Heart right ventricle (tissue), 16 donors: ENCODE measurements around the gene HYCC2. TPM values are rescaled to one million over a fixed set of nuclear protein-coding genes. Genes with fewer than 3 reads are reported as not detected.

Source experiments
- ATAC-seq, 8 donors: fragments of 200-7000 bp; cut with Tn5 transposase; one replicate each; pipeline ENCODE4 v1.9.1; 2020; ENCODE audit warnings: mild to moderate bottlenecking in 8 of 8, moderate library complexity in 8 of 8, moderate number of reproducible peaks in 1 of 8
- DNase-seq, 2 donors: peaks; one replicate each; pipeline ENCODE4 v3.0.0-alpha.2; 2020
- H3K27ac ChIP-seq, 10 donors: fragments of 200-600 bp; sonication (generic) in 2 of 10; one replicate each; pipeline versions ENCODE4 v1.5.0 to v1.8.0; 2020 to 2022; ENCODE audit warnings: mild to moderate bottlenecking in 3 of 10
- H3K27me3 ChIP-seq, 7 donors: fragments of 200-600 bp; one replicate each; pipeline ENCODE4 v1.8.0; 2021 to 2022; ENCODE audit warnings: mild to moderate bottlenecking in 2 of 7
- H3K36me3 ChIP-seq, 9 donors: fragments of 200-600 bp; sonication (generic) in 1 of 9; one replicate each; pipeline versions ENCODE4 v1.5.0 to v1.8.0; 2020 to 2022; ENCODE audit warnings: mild to moderate bottlenecking in 2 of 9
- H3K4me1 ChIP-seq, 9 donors: fragments of 200-600 bp; sonication (generic) in 1 of 9; one replicate each; pipeline versions ENCODE4 v1.5.0 to v1.8.0; 2020 to 2022; ENCODE audit warnings: mild to moderate bottlenecking in 4 of 9
- H3K4me3 ChIP-seq, 10 donors: fragments of 200-600 bp; sonication (generic) in 2 of 10; one replicate each; pipeline versions ENCODE4 v1.5.0 to v1.8.0; 2020 to 2022; ENCODE audit warnings: mild to moderate bottlenecking in 7 of 10, moderate library complexity in 2 of 10
- H3K9me3 ChIP-seq, 11 donors: fragments of 200-600 bp in 10 of 11; sonication (generic) in 2 of 11; one replicate each; pipeline versions ENCODE4 v1.5.0 to v1.8.0; 2013 to 2022; ENCODE audit warnings: mild to moderate bottlenecking in 2 of 11, control low read depth in 1 of 11, moderate library complexity in 1 of 11
- intact Hi-C, 10 donors: fragments of 100-400 bp; cut with DNase I; formaldehyde crosslinking; loops; one replicate each; pipeline versions ENCODE4 v1.11.1 to v1.14.2; 2022
- polyA plus RNA-seq, 2 donors: library from polyadenylated mRNA; stranded (reverse); fragments of 200-250 nt; gene quantifications; one replicate each; pipeline ENCODE4 v1.2.3, GENCODE V29; 2013
- total RNA-seq, 10 donors: library from RNA; stranded (reverse); fragmentation: NEBNext Ultra II Directional in 3 of 10; extraction: Animal tissue kit (Norgen Biotek cat#: 25700) in 3 of 10; gene quantifications; one replicate each; pipeline versions ENCODE4 v1.2.1 to v1.2.4, GENCODE V29; 2021 to 2023
- TF ChIP-seq, protein P1 (sequence below), 9 donors: fragments of 200-600 bp; sonication (generic) in 2 of 9; IDR thresholded peaks; one replicate each; pipeline versions ENCODE4 v1.5.0 to v1.8.0; 2021 to 2022; ENCODE audit warnings: antibody characterized with exemption in 9 of 9, mild to moderate bottlenecking in 5 of 9, moderate library complexity in 1 of 9
- donor health status: Arrhythmogenic right ventricular cardiomyopathy.
- donor health status: ischemic (EF 13 %, LVEDD 7.1; RV severe dilation, severe dysfunction).
- donor health status: healthy with polysubstance abuse.
- donor health status: DM: no; HTN: yes; CAD: no.
- donor health status: DM: no; HTN: no; CAD: no.
- donor health status: ischemic (EF 25% LVEDD 6.9; RV normal size, moderate dysfunction).
- donor health status: ischemic (EF 25% LVEDD 5.7; RV mildly dilated, moderate dysfunction).
- donor health status: healthy.
- donor health status: DM: yes; HTN: yes; CAD: no.
- donor health status: Ischemic cardiomyopathy.
- donor health status: ischemic (EF 35%, LVEDD 5.7; RV mildly dilated, moderate dysfunction).
- donor health status: nonischemic (EF 11% LVEDD 7.7; RV severe dilation, severe dysfunction).
- donor health status: DM: yes; HTN: yes; CAD: no.
- donor health status: PGD.
- donor health status: ischemic (EF 29% LVEDD 5.4; RV normal size, mild dysfunction).
- donor health status: nonischemic (EF 23%, LVEDD 6.1; RV moderate dilation, normal function).

Gene HYCC2
- total and polyA plus RNA-seq, 12 donors: 1.4 to 15.3 (median 12.5) TPM

DNA sequence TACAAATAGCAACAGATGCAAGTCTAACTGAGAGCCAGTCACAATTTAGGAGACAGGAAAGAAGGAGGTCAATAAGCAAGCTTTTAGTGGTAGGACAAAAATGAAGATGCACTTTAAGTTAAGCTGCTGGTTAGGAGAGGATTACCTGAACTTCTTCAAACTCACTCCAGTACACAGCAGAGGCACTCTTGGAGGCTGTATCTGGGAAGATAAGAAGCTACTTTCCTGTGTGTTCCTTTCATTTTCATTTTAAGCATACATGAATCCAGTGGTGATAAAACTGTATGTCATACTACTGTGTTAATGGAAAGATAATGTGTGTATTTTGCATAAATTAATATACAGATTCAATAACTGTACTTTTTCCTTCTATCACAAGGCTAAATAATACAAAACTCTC, 49.6 kb downstream of the HYCC2 start:
- ATAC-seq (no peak), DNase-seq (no peak)
- TF ChIP-seq, protein P1, sequence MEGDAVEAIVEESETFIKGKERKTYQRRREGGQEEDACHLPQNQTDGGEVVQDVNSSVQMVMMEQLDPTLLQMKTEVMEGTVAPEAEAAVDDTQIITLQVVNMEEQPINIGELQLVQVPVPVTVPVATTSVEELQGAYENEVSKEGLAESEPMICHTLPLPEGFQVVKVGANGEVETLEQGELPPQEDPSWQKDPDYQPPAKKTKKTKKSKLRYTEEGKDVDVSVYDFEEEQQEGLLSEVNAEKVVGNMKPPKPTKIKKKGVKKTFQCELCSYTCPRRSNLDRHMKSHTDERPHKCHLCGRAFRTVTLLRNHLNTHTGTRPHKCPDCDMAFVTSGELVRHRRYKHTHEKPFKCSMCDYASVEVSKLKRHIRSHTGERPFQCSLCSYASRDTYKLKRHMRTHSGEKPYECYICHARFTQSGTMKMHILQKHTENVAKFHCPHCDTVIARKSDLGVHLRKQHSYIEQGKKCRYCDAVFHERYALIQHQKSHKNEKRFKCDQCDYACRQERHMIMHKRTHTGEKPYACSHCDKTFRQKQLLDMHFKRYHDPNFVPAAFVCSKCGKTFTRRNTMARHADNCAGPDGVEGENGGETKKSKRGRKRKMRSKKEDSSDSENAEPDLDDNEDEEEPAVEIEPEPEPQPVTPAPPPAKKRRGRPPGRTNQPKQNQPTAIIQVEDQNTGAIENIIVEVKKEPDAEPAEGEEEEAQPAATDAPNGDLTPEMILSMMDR (IDR thresholded peaks at IDR 0.05): no peak
- Histone ChIP-seq H3K4me3 (no peak overlapping the region), H3K27me3 (no peaks in the 10 kb centered on the region), H3K27ac (no peak overlapping the region), H3K9me3 (peaks cover 0 to 13% (median 0%) of the 10 kb centered on the region in 11 donors), H3K4me1 (peaks cover 0 to 8% (median 0%) of the 10 kb centered on the region in 9 donors), H3K36me3 (peaks cover 0 to 73% (median 11%) of the 10 kb centered on the region in 9 donors)
- intact Hi-C loops: loop anchor here in 1 of 10 donors (1.0 kb wide), 1 partner anchor 15 kb away; no protein-coding TSS in a partner anchor

Other genes with a start within 250 kb of the HYCC2 start
- 10 to 100 TPM; 30.8 to 59.6 (median 45.3) TPM for gene CLK1, start 207.0 kb downstream of the HYCC2 start, total RNA-seq
- 1,000 to 10,000 TPM in 1 of 2 donors, 10 to 100 TPM in 1; 38.4 to 1,166 TPM for gene CLK1, start 207.0 kb downstream of the HYCC2 start, polyA plus RNA-seq
- 10 to 100 TPM; 14.2 to 33.1 (median 24.1) TPM for gene PPIL3, start 182.6 kb downstream of the HYCC2 start, total RNA-seq
- gene PPIL3, start 182.6 kb downstream of the HYCC2 start, polyA plus RNA-seq: 10 to 100 TPM in 1 of 2 donors, 1 to 10 TPM in 1; 9.9 to 36.4 TPM
- 10 to 100 TPM; 14.2 to 24.5 (median 20.7) TPM for gene NIF3L1, start 182.3 kb downstream of the HYCC2 start, total RNA-seq
- gene NIF3L1, start 182.3 kb downstream of the HYCC2 start, polyA plus RNA-seq: 10 to 100 TPM; 10.5 to 31.7 TPM
- 10 to 100 TPM; 18.6 to 38.8 (median 27.5) TPM for gene ORC2, start 108.0 kb downstream of the HYCC2 start, total RNA-seq
- 10 to 100 TPM in 1 of 2 donors, 1 to 10 TPM in 1; 5.5 to 10.9 TPM for gene ORC2, start 108.0 kb downstream of the HYCC2 start, polyA plus RNA-seq
- gene NDUFB3, start 330 bp upstream of the HYCC2 start, total RNA-seq: 100 to 1,000 TPM; 313 to 513 (median 457) TPM
- 100 to 1,000 TPM; 200 to 216 TPM for gene NDUFB3, start 330 bp upstream of the HYCC2 start, polyA plus RNA-seq
- gene CFLAR, start 44.5 kb upstream of the HYCC2 start, total RNA-seq: 100 to 1,000 TPM; 171 to 257 (median 212) TPM
- gene CFLAR, start 44.5 kb upstream of the HYCC2 start, polyA plus RNA-seq: 100 to 1,000 TPM in 1 of 2 donors, 10 to 100 TPM in 1; 91.5 to 164 TPM
- 10 to 100 TPM in 1 of 10 donors, 1 to 10 TPM in 9; 4.6 to 13.2 (median 5.6) TPM for gene CASP10, start 111.5 kb upstream of the HYCC2 start, total RNA-seq
- gene CASP10, start 111.5 kb upstream of the HYCC2 start, polyA plus RNA-seq: 1 to 10 TPM; 2.0 to 5.9 TPM
- 10 to 100 TPM in 1 of 10 donors, 1 to 10 TPM in 9; 2.4 to 10.1 (median 3.6) TPM for gene CASP8, start 188.9 kb upstream of the HYCC2 start, total RNA-seq
- 1 to 10 TPM; 2.0 to 3.4 TPM for gene CASP8, start 188.9 kb upstream of the HYCC2 start, polyA plus RNA-seq